Fibroblast of upper back skin (primary cell): Measurements from ENCODE around the gene KCNH3.
"Not testable (repeated sequence)": the region's sequence is repeated elsewhere in the genome, so short reads cannot be mapped to it uniquely, and the experiment has no call there.

Experiments
- DNase-seq: peaks from one replicate; pipeline ENCODE4 v3.0.0-alpha.2; 2013

The KCNH3 gene

GRCh38 chr12:49538510-49539403 is at the start of gene KCNH3:
Gene KCNH3 (plus strand): TSS chr12:49539030. CDS start chr12:49539417, 387 bp downstream.
- peak; percentile 60 for DNase-seq

GRCh38 chr12:49489154-49489553 is 49.7 kb upstream of the KCNH3 start:
- DNase-seq = no peak

- peak; percentile 45 for DNase-seq
Measured at GRCh38 chr12:49489720-49490119, 49.1 kb upstream of the KCNH3 start.

- no peak for DNase-seq
Measured at GRCh38 chr12:49491823-49492222, 47.0 kb upstream of the KCNH3 start.

- DNase-seq = no peak
Measured at GRCh38 chr12:49493900-49494299, 44.9 kb upstream of the KCNH3 start.

- no peak for DNase-seq
Measured at GRCh38 chr12:49496417-49497360, 42.1 kb upstream of the KCNH3 start.

- no peak for DNase-seq
Measured at GRCh38 chr12:49501895-49502294, 36.9 kb upstream of the KCNH3 start.

- DNase-seq = no peak
Measured at GRCh38 chr12:49502590-49502989, 36.2 kb upstream of the KCNH3 start.

- peak; percentile 57 for DNase-seq
Measured at GRCh38 chr12:49503674-49504180, 35.1 kb upstream of the KCNH3 start.

GRCh38 chr12:49505672-49506071 is 33.2 kb upstream of the KCNH3 start:
- DNase-seq = peak; percentile 57

GRCh38 chr12:49507139-49507538 is 31.7 kb upstream of the KCNH3 start:
- peak; percentile 95 for DNase-seq

GRCh38 chr12:49509681-49510080 is 29.1 kb upstream of the KCNH3 start:
- not testable (repeated sequence) for DNase-seq

GRCh38 chr12:49511410-49511809 is 27.4 kb upstream of the KCNH3 start:
- DNase-seq = no peak

GRCh38 chr12:49512546-49512945 is 26.3 kb upstream of the KCNH3 start:
- no peak for DNase-seq

- DNase-seq = peak; percentile 82
Measured at GRCh38 chr12:49515266-49515665, 23.6 kb upstream of the KCNH3 start.

GRCh38 chr12:49518914-49519573 is 19.8 kb upstream of the KCNH3 start:
- peak; percentile 26 for DNase-seq

- no peak for DNase-seq
Measured at GRCh38 chr12:49519574-49519936, 19.3 kb upstream of the KCNH3 start.

GRCh38 chr12:49521389-49521788 is 17.4 kb upstream of the KCNH3 start:
- no peak for DNase-seq

GRCh38 chr12:49524660-49525324 is 14.0 kb upstream of the KCNH3 start:
- DNase-seq = no peak

- DNase-seq = no peak
Measured at GRCh38 chr12:49525942-49526341, 12.9 kb upstream of the KCNH3 start.

- no peak for DNase-seq
Measured at GRCh38 chr12:49527361-49528130, 11.3 kb upstream of the KCNH3 start.
